OCI-M1 (cell line): ENCODE data around the gene AMPD1.
A peak's percentile ranks its signal among the peaks of the same experiment; 100 is the strongest.

Experiments
- DNase-seq: peaks from one replicate; lab custom pipeline; 2025; lab: John Stamatoyannopoulos, UW

The AMPD1 gene

GRCh38 chr1:114695430-114696058, at the start of gene AMPD1:
AMPD1 (minus strand) TSS chr1:114695546; CDS start chr1:114695471, 75 bp downstream.
- no peak for DNase-seq

DNA sequence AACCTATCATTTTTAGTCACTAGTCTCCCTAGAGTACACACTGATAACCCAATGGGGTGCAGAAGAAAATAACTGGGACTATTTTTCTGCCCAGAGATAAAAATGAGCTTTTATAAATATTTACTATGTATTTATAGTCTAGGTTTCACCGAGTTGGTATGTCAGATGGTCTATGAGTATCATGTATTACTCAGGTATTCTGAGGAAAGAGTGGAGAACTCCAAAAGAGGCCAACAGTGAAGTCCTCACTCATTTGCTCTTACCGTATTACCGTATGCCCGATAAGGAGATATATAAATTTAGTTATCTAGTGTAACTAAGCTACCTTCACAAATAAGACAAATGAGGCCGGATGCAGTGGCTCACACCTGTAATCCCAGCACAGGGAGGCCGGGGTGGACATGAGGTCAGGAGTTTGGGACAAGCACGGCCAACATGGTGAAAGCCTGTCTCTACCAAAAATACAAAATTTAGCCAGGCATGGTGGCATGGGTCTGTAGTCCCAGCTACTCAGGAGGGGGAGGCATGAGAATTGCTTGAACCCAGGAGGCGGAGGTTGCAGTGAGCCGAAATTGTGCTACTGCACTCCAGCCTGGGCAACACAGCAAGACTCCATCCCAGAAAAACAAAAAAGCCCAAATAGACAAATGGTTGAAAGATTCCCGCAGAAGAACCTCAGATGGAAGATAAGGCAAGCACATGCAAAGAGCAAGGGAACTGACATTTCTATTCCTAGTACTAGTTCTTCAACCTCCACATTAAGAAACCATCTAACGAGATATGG, 46.8 kb upstream of the AMPD1 start:
- no peak for DNase-seq

GRCh38 chr1:114740331-114740730, 45.0 kb upstream of the AMPD1 start:
- no peak for DNase-seq

GRCh38 chr1:114737314-114737849, 42.0 kb upstream of the AMPD1 start:
- no peak for DNase-seq

DNA sequence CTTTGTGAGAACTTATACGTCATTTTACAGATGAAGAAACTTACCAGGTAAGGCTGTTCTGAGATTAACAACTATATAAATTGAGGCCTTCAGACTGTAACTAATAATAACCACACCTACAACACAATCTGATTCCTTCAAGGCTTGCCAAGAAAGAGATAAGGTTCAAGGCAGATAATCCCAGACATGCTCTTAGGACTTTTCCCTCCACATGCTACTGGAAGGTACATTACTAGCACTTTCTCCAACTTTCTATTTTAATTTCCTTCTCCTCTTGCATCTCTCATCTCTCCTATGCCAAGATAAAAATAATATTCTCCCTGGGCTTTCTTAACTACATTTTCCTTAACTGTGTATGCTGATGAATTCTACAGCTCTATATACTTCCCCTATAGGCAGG, 40.1 kb upstream of the AMPD1 start:
- no peak for DNase-seq

DNA sequence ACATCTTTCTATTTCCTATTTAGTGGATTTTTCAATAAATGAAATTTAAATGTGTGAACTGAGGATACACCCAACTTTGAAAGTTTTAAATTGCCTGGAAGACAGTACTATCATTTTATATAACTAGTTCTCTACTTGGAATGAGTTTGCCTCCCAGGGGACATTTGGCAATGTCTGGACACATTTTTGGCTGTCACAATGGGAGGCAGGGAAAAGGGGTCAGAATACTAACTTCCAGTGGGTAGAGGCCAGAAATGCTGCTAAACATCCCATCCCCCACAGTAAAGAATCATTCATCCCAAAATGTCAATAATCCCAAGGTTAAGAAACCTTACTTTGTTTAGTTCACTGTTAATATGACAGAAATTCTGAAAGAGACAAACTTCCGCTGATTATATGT, 34.4 kb upstream of the AMPD1 start:
- DNase-seq, result no peak

- no peak for DNase-seq
Observed at GRCh38 chr1:114728553-114728952, 33.2 kb upstream of the AMPD1 start.

GRCh38 chr1:114725230-114725629, 29.9 kb upstream of the AMPD1 start:
- DNase-seq, result no peak

- DNase-seq, result no peak
Observed at GRCh38 chr1:114723915-114724314, 28.6 kb upstream of the AMPD1 start.

DNA sequence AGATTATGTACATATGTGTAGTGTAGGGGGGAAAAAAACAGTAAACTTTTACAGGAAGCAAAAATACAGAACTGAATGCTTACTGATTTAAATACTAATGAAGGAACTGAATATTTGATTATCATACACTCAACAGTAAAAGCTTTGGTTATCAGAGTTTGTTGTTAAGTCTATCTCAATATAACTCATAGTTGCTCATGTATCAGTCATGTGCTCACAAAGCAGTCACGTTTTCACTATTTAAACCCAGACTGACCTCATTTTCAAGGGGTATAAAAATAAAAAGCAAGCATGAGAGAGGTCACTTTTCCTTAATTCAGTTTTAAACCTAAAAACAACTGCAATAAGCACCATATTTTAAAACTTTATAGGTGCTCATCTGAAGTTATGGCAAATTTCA, 28.1 kb upstream of the AMPD1 start:
- DNase-seq, result no peak

GRCh38 chr1:114720492-114720891, 25.1 kb upstream of the AMPD1 start:
- no peak for DNase-seq

GRCh38 chr1:114719424-114719787, 24.1 kb upstream of the AMPD1 start:
- DNase-seq, result no peak

DNA sequence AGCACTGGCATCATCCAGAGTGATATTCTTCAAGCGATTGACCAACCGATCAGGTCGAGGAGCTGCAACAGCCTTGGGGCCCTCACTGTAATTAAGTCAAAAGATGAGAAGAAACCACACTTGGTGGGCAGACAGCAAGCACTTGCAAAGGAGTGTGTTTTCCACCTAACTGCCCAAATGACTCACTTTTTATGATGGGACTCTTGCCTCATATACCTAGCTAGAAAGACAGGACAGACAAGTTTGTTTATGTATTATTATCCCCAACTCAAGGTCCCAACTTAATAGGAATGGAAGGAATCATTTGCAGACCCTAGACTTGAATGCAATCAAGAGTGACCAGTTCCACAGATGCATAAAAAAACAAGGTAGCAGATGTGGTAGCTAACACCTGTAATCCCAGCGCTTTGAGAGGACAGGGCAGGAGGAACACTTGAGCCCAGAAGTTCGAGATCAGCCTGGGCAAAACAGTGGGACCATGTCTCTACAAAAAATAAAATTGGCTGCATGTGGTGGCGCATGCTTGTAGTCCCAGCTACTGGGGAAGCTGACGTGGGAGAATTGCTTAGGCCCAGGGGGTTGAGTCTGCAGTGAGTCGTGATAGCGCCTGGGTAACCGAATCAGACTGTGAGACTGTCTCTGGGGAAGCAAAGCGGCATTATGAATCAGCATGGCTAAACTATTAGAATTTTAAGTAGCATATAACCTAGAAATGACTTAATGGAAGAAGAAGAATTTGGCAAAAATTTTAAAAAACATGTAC, 23.5 kb upstream of the AMPD1 start:
- no peak for DNase-seq

GRCh38 chr1:114716304-114717170, 21.2 kb upstream of the AMPD1 start, which contains the start of gene NRAS:
NRAS (minus strand) TSS chr1:114716771; CDS start chr1:114716160, 611 bp downstream.
- DNase-seq, result peak; percentile 97

DNA sequence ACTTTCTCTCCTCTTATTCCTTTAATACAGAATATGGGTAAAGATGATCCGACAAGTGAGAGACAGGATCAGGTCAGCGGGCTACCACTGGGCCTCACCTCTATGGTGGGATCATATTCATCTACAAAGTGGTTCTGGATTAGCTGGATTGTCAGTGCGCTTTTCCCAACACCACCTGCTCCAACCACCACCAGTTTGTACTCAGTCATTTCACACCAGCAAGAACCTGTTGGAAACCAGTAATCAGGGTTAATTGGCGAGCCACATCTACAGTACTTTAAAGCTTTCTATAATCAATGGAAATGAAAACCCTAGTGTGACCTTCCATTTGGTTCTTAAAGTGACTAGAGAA, 20.6 kb upstream of the AMPD1 start:
- peak; percentile 50 for DNase-seq

- DNase-seq, result no peak
Observed at GRCh38 chr1:114712977-114713376, 17.6 kb upstream of the AMPD1 start.

- no peak for DNase-seq
Observed at GRCh38 chr1:114710360-114710759, 15.0 kb upstream of the AMPD1 start.

DNA sequence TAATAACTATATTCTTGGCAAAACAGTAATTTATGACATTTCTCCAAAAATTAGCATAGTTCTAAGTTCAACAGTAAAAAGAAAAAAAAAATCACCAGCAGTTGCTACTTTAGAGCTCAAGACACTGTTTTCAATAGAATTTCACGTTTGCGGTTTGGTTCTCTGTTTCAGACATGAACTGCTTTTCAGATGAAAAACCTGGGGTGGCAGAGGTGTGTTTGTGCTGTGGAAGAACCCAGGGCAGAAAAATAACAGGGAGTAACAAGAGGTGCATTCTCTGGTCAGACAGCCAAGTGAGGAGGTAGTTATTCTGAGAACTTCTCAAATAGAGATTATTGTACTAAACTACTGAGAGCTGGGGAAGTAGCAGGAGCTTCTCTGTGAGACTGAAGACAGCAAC, 12.3 kb upstream of the AMPD1 start:
- no peak for DNase-seq

DNA sequence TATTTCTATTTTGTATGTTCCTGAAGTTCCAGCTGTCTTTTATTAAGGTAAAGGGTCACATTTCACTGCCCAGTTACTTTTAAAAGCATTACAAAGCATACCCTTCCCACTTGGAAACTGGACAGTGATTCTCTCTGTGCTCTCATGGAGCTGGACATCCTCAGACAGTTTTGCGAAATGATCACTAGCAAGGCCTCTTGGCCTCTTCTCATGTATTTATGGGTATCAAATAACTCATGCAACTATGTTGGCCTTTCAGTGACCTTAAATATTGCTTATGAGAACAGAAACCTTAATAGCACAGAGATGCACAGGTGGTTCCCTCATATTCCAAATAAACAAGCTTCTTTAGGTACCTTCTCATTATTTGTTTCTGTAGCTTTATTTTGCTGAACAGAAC, 7.9 kb upstream of the AMPD1 start:
- no peak for DNase-seq

- DNase-seq, result no peak
Observed at GRCh38 chr1:114702737-114703136, 7.4 kb upstream of the AMPD1 start.

GRCh38 chr1:114701931-114702330, 6.6 kb upstream of the AMPD1 start:
- no peak for DNase-seq
